BLaER1 (cell line): ENCODE results near the gene PPP1R1C.
A peak's percentile ranks its signal among the peaks of the same experiment; 100 is the strongest.
"Not testable (repeated sequence)": the region's sequence is repeated elsewhere in the genome, so short reads cannot be mapped to it uniquely, and the experiment has no call there.

Experiments
- H3K27ac ChIP-seq: shearing (Covaris generic); formaldehyde crosslinking; 2 replicates; pipeline ENCODE4 v1.8.1; 2022
- H3K27me3 ChIP-seq: shearing (Covaris generic); formaldehyde crosslinking; 2 replicates; pipeline ENCODE4 v1.8.1; 2022
- H3K36me3 ChIP-seq: shearing (Covaris generic); formaldehyde crosslinking; 2 replicates; pipeline ENCODE4 v1.8.1; 2022
- H3K4me1 ChIP-seq: shearing (Covaris generic); formaldehyde crosslinking; 2 replicates; pipeline ENCODE4 v1.8.1; 2022
- H3K4me2 ChIP-seq: shearing (Covaris generic); formaldehyde crosslinking; 2 replicates; pipeline ENCODE4 v1.8.1; 2022
- H3K4me3 ChIP-seq: shearing (Covaris generic); formaldehyde crosslinking; 2 replicates; pipeline ENCODE4 v1.8.1; 2022
- H3K9ac ChIP-seq: shearing (Covaris generic); formaldehyde crosslinking; 2 replicates; pipeline ENCODE4 v1.8.1; 2022
- H3K9me3 ChIP-seq: shearing (Covaris generic); formaldehyde crosslinking; 2 replicates; pipeline ENCODE4 v1.8.1; 2022
- H4K20me1 ChIP-seq: shearing (Covaris generic); formaldehyde crosslinking; 2 replicates; pipeline ENCODE4 v1.8.1; 2022
- Cebpa-rat ChIP-seq: shearing (Covaris generic); IDR thresholded peaks from 2 replicates; pipeline ENCODE4 v1.8.1; 2022

PPP1R1C gene

GRCh38 chr2:182006595-182007341 is 21.1 kb downstream of the PPP1R1C start:
- Histone ChIP-seq H3K4me3 (no peak overlapping the region), H3K36me3 (no peaks in the 10 kb centered on the region), H3K9me3 (no peaks in the 10 kb centered on the region), H3K4me2 (no peak overlapping the region), H3K27ac (no peak overlapping the region), H3K27me3 (no peaks in the 10 kb centered on the region), H3K9ac (no peak overlapping the region), H4K20me1 (no peaks in the 10 kb centered on the region), H3K4me1 (no peaks in the 10 kb centered on the region)
- TF ChIP-seq Cebpa-rat = no peak

GRCh38 chr2:182014284-182014683 is 28.6 kb downstream of the PPP1R1C start:
- Histone ChIP-seq H3K36me3 (no peaks in the 10 kb centered on the region), H3K9ac (no peak overlapping the region), H3K4me2 (no peak overlapping the region), H3K9me3 (0 out of 2 replicates have a peak, but pooled peaks cover 10% of the 10 kb centered on the region), H3K27ac (no peak overlapping the region), H3K27me3 (no peaks in the 10 kb centered on the region), H4K20me1 (no peaks in the 10 kb centered on the region), H3K4me3 (no peak overlapping the region), H3K4me1 (no peaks in the 10 kb centered on the region)
- TF ChIP-seq Cebpa-rat = no peak

DNA sequence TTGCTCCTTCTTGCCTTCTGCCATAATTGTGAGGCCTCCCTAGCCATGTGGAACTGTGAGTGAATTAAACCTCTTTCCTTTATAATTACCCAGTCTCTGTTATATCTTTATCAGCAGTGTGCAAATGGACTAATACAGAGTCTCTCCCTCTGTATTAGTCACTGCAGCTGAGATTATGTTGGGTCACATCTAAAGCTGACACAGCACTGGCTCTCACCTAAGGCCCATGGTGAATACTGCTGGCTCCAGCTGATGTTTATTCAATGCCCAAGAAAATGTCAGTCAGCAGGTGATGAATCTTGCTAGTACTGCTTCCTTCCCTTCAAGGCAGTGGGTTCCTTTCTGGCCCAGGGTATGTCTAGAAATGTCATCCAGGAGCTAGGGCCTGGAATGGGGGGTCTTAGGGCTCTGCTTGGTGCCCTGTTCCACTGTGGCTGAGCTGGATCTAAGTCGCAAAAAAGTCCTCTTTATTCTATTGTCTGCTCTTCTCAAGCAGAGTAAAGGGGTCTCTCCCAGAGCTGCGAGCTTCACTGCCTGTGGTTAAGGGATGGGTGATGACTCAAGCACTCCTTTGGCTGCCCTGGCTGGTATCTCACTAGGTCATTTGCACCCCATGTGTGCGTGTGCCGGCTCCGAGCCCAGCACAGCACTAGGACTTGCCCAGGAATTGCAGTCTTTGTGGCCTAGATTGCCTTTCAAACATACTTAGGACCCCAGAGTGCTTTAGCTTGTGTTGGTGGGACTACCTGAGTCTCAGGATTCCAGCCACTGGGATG is 29.9 kb downstream of the PPP1R1C start:
- H3K4me2 ChIP-seq = no peak overlapping the region
- TF ChIP-seq Cebpa-rat = no peak
- H3K4me3 ChIP-seq = no peak overlapping the region
- peaks cover 7% of the 10 kb centered on the region for H3K4me1 ChIP-seq
- no peaks in the 10 kb centered on the region for H3K27me3 ChIP-seq
- no peaks in the 10 kb centered on the region for H4K20me1 ChIP-seq
- 0 out of 2 replicates have a peak, but pooled peaks cover 10% of the 10 kb centered on the region for H3K9me3 ChIP-seq
- H3K36me3 ChIP-seq = no peaks in the 10 kb centered on the region
- no peak overlapping the region for H3K9ac ChIP-seq
- no peak overlapping the region for H3K27ac ChIP-seq

- Histone ChIP-seq H3K4me2 (no peak overlapping the region), H3K4me3 (no peak overlapping the region), H4K20me1 (no peaks in the 10 kb centered on the region), H3K36me3 (no peaks in the 10 kb centered on the region), H3K27ac (no peak overlapping the region), H3K9ac (no peak overlapping the region), H3K4me1 (peaks cover 16% of the 10 kb centered on the region), H3K27me3 (no peaks in the 10 kb centered on the region), H3K9me3 (peaks cover 9% of the 10 kb centered on the region; the same call in 1 of the 2 replicates)
- no peak for TF ChIP-seq Cebpa-rat
Measured at GRCh38 chr2:182018218-182018617, 32.6 kb downstream of the PPP1R1C start.

GRCh38 chr2:182019731-182020130 is 34.1 kb downstream of the PPP1R1C start:
- Histone ChIP-seq H3K27ac (no peak overlapping the region), H3K9ac (no peak overlapping the region), H4K20me1 (no peaks in the 10 kb centered on the region), H3K27me3 (no peaks in the 10 kb centered on the region), H3K4me3 (no peak overlapping the region), H3K4me1 (peaks cover 16% of the 10 kb centered on the region), H3K9me3 (peaks cover 10% of the 10 kb centered on the region; the same call in 1 of the 2 replicates), H3K36me3 (no peaks in the 10 kb centered on the region), H3K4me2 (no peak overlapping the region)
- TF ChIP-seq Cebpa-rat = no peak

DNA sequence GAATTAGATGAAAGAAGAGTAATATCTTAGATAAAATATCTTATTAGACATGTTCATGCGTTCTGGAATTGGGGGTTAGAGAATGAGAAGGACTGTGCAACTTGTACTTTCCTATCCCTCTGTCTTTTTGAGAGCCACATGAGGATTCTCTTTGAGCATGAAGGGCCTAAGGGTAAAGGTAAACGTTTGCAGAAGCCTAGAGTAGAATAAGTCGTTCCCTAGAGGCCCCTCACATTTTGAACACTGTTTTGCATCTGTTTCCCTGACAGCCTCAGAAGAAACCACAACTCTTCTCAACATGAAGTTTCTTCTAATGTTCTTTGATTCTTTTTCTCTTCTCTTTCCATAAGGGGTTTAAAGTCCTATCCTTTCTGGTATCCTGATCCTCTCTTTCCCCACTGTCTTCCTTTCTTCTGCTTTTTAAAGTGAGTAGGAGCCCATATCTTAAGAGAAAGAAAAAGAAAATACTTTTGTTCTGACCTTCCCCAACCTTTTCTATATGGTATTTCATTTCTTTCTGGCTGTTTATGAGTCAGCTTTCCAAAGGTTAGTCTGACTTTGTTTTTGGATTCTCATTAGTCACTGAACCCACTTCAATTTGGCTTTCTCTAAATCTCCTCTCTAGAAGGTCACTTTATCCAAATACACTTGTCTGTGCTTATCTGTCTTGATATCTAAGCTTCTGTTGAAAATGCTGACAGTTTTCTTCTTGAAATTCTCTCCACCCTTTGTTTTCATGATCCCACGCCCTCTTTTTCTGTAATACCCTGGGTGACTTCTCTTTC is 34.8 kb downstream of the PPP1R1C start:
- H3K4me2 ChIP-seq = peak overlapping the region; percentile 54
- H3K27me3 ChIP-seq = no peaks in the 10 kb centered on the region
- H3K9me3 ChIP-seq = peaks cover 8% of the 10 kb centered on the region; the same call in 1 of the 2 replicates
- no peaks in the 10 kb centered on the region for H4K20me1 ChIP-seq
- no peak overlapping the region for H3K9ac ChIP-seq
- no peak overlapping the region for H3K4me3 ChIP-seq
- H3K4me1 ChIP-seq = peaks cover 16% of the 10 kb centered on the region
- H3K27ac ChIP-seq = no peak overlapping the region
- no peak for TF ChIP-seq Cebpa-rat
- no peaks in the 10 kb centered on the region for H3K36me3 ChIP-seq

DNA sequence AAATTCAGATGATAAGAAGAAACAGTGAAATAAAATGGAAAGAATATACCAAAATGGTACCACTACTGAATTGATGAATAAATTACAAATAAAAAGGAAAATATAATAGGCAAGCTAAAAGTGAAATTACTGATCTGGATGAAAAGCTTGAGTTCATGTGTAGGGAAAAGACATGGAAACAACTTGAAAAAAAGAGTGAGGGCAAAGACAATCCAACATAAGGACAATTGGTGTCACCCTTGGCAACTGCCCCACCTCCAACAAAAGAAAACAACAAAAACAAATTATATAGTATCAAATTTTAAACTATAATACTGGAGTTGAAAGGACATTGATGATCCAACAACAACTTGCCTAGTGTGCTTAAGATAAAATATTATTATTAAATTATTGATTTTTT is 37.6 kb downstream of the PPP1R1C start:
- Histone ChIP-seq H3K4me1 (peaks cover 16% of the 10 kb centered on the region), H3K27me3 (no peaks in the 10 kb centered on the region), H3K9ac (no peak overlapping the region), H3K27ac (no peak overlapping the region), H3K4me3 (no peak overlapping the region), H3K9me3 (peaks cover 8% of the 10 kb centered on the region; the same call in 1 of the 2 replicates), H3K4me2 (no peak overlapping the region), H3K36me3 (no peaks in the 10 kb centered on the region), H4K20me1 (no peaks in the 10 kb centered on the region)
- no peak for TF ChIP-seq Cebpa-rat

GRCh38 chr2:182030875-182031274 is 45.2 kb downstream of the PPP1R1C start:
- H3K9ac ChIP-seq, H3K4me3 ChIP-seq, H3K4me1 ChIP-seq, H3K9me3 ChIP-seq, H3K4me2 ChIP-seq, H3K27ac ChIP-seq, H3K27me3 ChIP-seq, H4K20me1 ChIP-seq, H3K36me3 ChIP-seq: not testable (repeated sequence)

GRCh38 chr2:182031956-182032355 is 46.3 kb downstream of the PPP1R1C start:
- Histone ChIP-seq H3K4me2 (no peak overlapping the region), H3K27me3 (no peaks in the 10 kb centered on the region), H4K20me1 (no peaks in the 10 kb centered on the region), H3K4me3 (no peak overlapping the region), H3K9me3 (no peaks in the 10 kb centered on the region), H3K36me3 (no peaks in the 10 kb centered on the region), H3K9ac (no peak overlapping the region), H3K4me1 (no peaks in the 10 kb centered on the region), H3K27ac (no peak overlapping the region)
- TF ChIP-seq Cebpa-rat = no peak
